ENCODE measurements around the gene HHAT. TPM values are rescaled to one million over a fixed set of nuclear protein-coding genes. Genes with fewer than 3 reads are reported as not detected.
"Not testable (repeated sequence)": the region's sequence is repeated elsewhere in the genome, so short reads cannot be mapped to it uniquely, and the experiment has no call there.

Gene HHAT
- polyA plus RNA-seq, 1 experiment, result 4.8 TPM

- no peak overlapping the region for H3K4me3 ChIP-seq (ENCODE audit: low read depth, low read length)
- ChIA-PET POLR2A (no interaction called here), CTCF (no interaction called here)
- H3K27me3 ChIP-seq (ENCODE audit: control insufficient read depth, insufficient read depth, low read length), result no peaks in the 10 kb centered on the region
- H3K9me3 ChIP-seq (ENCODE audit: control insufficient read depth, insufficient read depth, low read length), result no peaks in the 10 kb centered on the region
- DNase-seq (ENCODE audit: low read depth, low spot score), result no peak
- no peak for TF ChIP-seq CTCF (IDR thresholded peaks at IDR 0.05; ENCODE audit: low read depth, low read length)
- no peak overlapping the region for H3K27ac ChIP-seq (ENCODE audit: low read depth, low read length)
These were observed 329.1 kb downstream of the HHAT start for GRCh38 chr1:210657806-210658205.

DNA sequence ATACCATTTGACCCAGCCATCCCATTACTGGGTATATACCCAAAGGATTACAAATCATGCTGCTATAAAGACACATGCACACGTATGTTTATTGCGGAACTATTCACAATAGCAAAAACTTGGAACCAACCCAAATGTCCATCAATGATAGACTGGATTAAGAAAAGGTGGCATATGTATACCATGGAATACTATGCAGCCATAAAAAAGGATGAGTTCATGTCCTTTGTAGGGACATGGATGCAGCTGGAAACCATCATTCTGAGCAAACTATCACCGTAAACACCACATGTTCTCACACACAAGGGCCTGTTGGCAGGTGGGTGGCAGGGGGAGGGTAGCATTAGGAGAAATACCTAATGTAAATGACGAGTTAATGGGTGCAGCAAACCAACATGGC lies 332.8 kb downstream of the HHAT start:
- H3K4me3 ChIP-seq (ENCODE audit: low read depth, low read length); DNase-seq (ENCODE audit: low read depth, low spot score); H3K27ac ChIP-seq (ENCODE audit: low read depth, low read length); CTCF ChIA-PET; H3K9me3 ChIP-seq (ENCODE audit: control insufficient read depth, insufficient read depth, low read length); POLR2A ChIA-PET; H3K27me3 ChIP-seq (ENCODE audit: control insufficient read depth, insufficient read depth, low read length): not testable (repeated sequence)

- CTCF ChIA-PET, result no interaction called here
- DNase-seq (ENCODE audit: low read depth, low spot score), result no peak
- Histone ChIP-seq H3K9me3 (ENCODE audit: control insufficient read depth, insufficient read depth, low read length) (no peaks in the 10 kb centered on the region), H3K27me3 (ENCODE audit: control insufficient read depth, insufficient read depth, low read length) (no peaks in the 10 kb centered on the region), H3K4me3 (ENCODE audit: low read depth, low read length) (no peak overlapping the region), H3K27ac (ENCODE audit: low read depth, low read length) (no peak overlapping the region)
- no peak for TF ChIP-seq CTCF (IDR thresholded peaks at IDR 0.05; ENCODE audit: low read depth, low read length)
- POLR2A ChIA-PET, result no interaction called here
These were observed 333.8 kb downstream of the HHAT start for GRCh38 chr1:210662291-210663050.

- H3K4me3 ChIP-seq (ENCODE audit: low read depth, low read length), result no peak overlapping the region
- no peaks in the 10 kb centered on the region for H3K27me3 ChIP-seq (ENCODE audit: control insufficient read depth, insufficient read depth, low read length)
- CTCF ChIA-PET, result no interaction called here
- TF ChIP-seq CTCF (IDR thresholded peaks at IDR 0.05; ENCODE audit: low read depth, low read length), result no peak
- POLR2A ChIA-PET, result no interaction called here
- no peak for DNase-seq (ENCODE audit: low read depth, low spot score)
- H3K9me3 ChIP-seq (ENCODE audit: control insufficient read depth, insufficient read depth, low read length), result no peaks in the 10 kb centered on the region
- H3K27ac ChIP-seq (ENCODE audit: low read depth, low read length), result no peak overlapping the region
These were observed 335.2 kb downstream of the HHAT start for GRCh38 chr1:210663730-210664573.

DNA sequence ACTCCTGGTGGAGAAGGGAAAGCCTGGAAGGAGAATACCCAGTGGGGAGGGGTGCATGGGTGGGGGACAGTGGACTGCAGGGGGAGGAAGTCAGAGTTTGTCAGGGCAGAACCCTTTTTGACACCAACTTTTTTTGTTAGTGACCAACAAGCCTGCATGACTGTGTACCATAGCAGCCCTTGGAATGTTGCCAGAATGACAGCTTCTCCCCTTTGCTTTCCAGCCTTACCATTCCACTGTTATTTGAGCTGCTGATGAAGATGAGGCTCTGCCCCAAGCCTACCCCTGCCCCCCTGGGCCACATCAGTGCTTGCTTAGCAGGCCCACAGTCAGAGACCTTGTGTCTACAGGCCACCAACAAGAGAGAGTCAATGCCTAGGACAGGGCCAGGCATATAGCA lies 341.2 kb downstream of the HHAT start:
- Histone ChIP-seq H3K27me3 (ENCODE audit: control insufficient read depth, insufficient read depth, low read length) (no peaks in the 10 kb centered on the region), H3K27ac (ENCODE audit: low read depth, low read length) (no peak overlapping the region), H3K9me3 (ENCODE audit: control insufficient read depth, insufficient read depth, low read length) (no peaks in the 10 kb centered on the region), H3K4me3 (ENCODE audit: low read depth, low read length) (no peak overlapping the region)
- no peak for DNase-seq (ENCODE audit: low read depth, low spot score)
- CTCF ChIA-PET, result no interaction called here
- TF ChIP-seq CTCF (IDR thresholded peaks at IDR 0.05; ENCODE audit: low read depth, low read length), result no peak
- POLR2A ChIA-PET, result no interaction called here
